H1 (cell line): ENCODE results near the gene SLC12A7. TPM values are rescaled to one million over a fixed set of nuclear protein-coding genes. Genes with fewer than 3 reads are reported as not detected.

Source experiments
- CTCF ChIA-PET: fragments of 300-600 bp; sonication (Branson Sonifier 250); formaldehyde crosslinking; loops from one replicate; lab custom pipeline; 2021; ENCODE audit not compliant: partially characterized antibody; lab: Charles Lee
- POLR2A ChIA-PET: fragments of 300-600 bp; sonication (Branson Sonifier 250); formaldehyde crosslinking; loops from one replicate; lab custom pipeline; 2021; ENCODE audit warnings: inconsistent platforms; ENCODE audit not compliant: partially characterized antibody; lab: Charles Lee
- DNase-seq, 2 experiments: peaks; one replicate each; pipeline versions ENCODE4 v3.0.0 to v3.0.0-alpha.2; 2010 to 2022; ENCODE audit warnings: low spot score in 2 of 2, low read depth in 1 of 2, mixed read lengths in 1 of 2
- FAIRE-seq: peaks from 2 replicates; lab custom pipeline; 2011; peaks lifted over from hg19 to GRCh38; lab: Jason Lieb, UNC
- H2AFZ ChIP-seq: 2 replicates; pipeline ENCODE4 v1.8.1; 2012; ENCODE audit warnings: low read length, inconsistent platforms
- H2AK5ac ChIP-seq: 2 replicates; pipeline ENCODE4 v1.6.1; 2013; ENCODE audit warnings: low read depth, low read length
- H2BK120ac ChIP-seq: replicated peaks from 2 replicates; pipeline ENCODE3; 2013; ENCODE audit warnings: low read depth, low read length, inconsistent platforms
- H2BK12ac ChIP-seq: 2 replicates; pipeline ENCODE4 v1.6.1; 2013; ENCODE audit warnings: low read depth, low read length
- H2BK15ac ChIP-seq: 2 replicates; pipeline ENCODE4 v1.6.1; 2013; ENCODE audit warnings: low read length
- H2BK20ac ChIP-seq: 2 replicates; pipeline ENCODE4 v1.6.1; 2013; ENCODE audit warnings: low read length
- H2BK5ac ChIP-seq: 2 replicates; pipeline ENCODE4 v1.6.1; 2013; ENCODE audit warnings: low read depth, low read length
- H3K14ac ChIP-seq: 2 replicates; pipeline ENCODE4 v1.6.1; 2013; ENCODE audit warnings: inconsistent platforms; ENCODE audit not compliant: insufficient read length
- H3K18ac ChIP-seq: 2 replicates; pipeline ENCODE4 v1.6.1; 2013; ENCODE audit warnings: low read length; ENCODE audit errors: extremely low read depth
- H3K23ac ChIP-seq: 2 replicates; pipeline ENCODE4 v1.6.1; 2013; ENCODE audit warnings: inconsistent platforms; ENCODE audit not compliant: insufficient read length
- H3K23me2 ChIP-seq: 2 replicates; pipeline ENCODE4 v1.6.1; 2013; ENCODE audit warnings: low read depth, low read length
- H3K27ac ChIP-seq: 2 replicates; pipeline ENCODE4 v1.6.1; 2011; ENCODE audit warnings: low read depth, low read length, inconsistent platforms
- H3K27me3 ChIP-seq, 4 experiments: replicated peaks in 1 of 4; 1 replicate in 1 of 4; 2 replicates in 3 of 4; pipeline versions ENCODE4 v1.6.1 to v1.8.1; 2011 to 2013; ENCODE audit warnings: low read length in 3 of 4, mild to moderate bottlenecking in 3 of 4, inconsistent platforms in 2 of 4, mixed read lengths in 2 of 4, moderate library complexity in 1 of 4; ENCODE audit not compliant: control insufficient read depth in 3 of 4, insufficient read depth in 3 of 4; ENCODE audit errors: extremely low read depth in 1 of 4
- H3K36me3 ChIP-seq, 4 experiments: 2 replicates each; pipeline versions ENCODE4 v1.6.1 to v1.8.1; 2011 to 2013; ENCODE audit warnings: mild to moderate bottlenecking in 4 of 4, low read length in 3 of 4, moderate library complexity in 2 of 4, control low read depth in 1 of 4, inconsistent platforms in 1 of 4; ENCODE audit not compliant: insufficient read depth in 4 of 4, control insufficient read depth in 2 of 4
- H3K4ac ChIP-seq: replicated peaks from 2 replicates; pipeline ENCODE3; 2013; ENCODE audit warnings: low read length, low read depth, mixed read lengths, inconsistent platforms; ENCODE audit not compliant: insufficient read length
- H3K4me1 ChIP-seq, 4 experiments: replicated peaks in 1 of 4; 1 replicate in 1 of 4; 2 replicates in 3 of 4; pipeline versions ENCODE4 v1.6.1 to v1.8.1; 2011 to 2013; ENCODE audit warnings: low read length in 3 of 4, inconsistent platforms in 2 of 4, mixed read lengths in 1 of 4; ENCODE audit not compliant: insufficient read depth in 4 of 4, control insufficient read depth in 3 of 4
- H3K4me2 ChIP-seq, 2 experiments: 2 replicates each; pipeline versions ENCODE4 v1.6.1 to v1.8.1; 2011 to 2013; ENCODE audit warnings: low read depth in 2 of 2, low read length in 2 of 2, control low read depth in 1 of 2, inconsistent platforms in 1 of 2, mild to moderate bottlenecking in 1 of 2; ENCODE audit not compliant: insufficient read depth in 1 of 2
- H3K4me3 ChIP-seq, 4 experiments: fragments of 200-600, 300-600 bp in 1 of 4; sonication (generic), shearing (Covaris generic), sonication (Bioruptor Twin) in 1 of 4; 2 replicates each; pipeline versions ENCODE4 v1.5.1 to v1.8.1; 2011 to 2016; ENCODE audit warnings: low read length in 4 of 4, low read depth in 3 of 4, control low read depth in 2 of 4, inconsistent platforms in 2 of 4, mild to moderate bottlenecking in 2 of 4, mixed read lengths in 1 of 4, moderate library complexity in 1 of 4; ENCODE audit not compliant: insufficient read depth in 2 of 4; ENCODE audit errors: extremely low read depth in 1 of 4
- H3K56ac ChIP-seq: replicated peaks from 2 replicates; pipeline ENCODE3; 2013; ENCODE audit warnings: low read depth, mild to moderate bottlenecking, mixed read lengths, low read length, inconsistent platforms; ENCODE audit not compliant: insufficient read length
- H3K79me1 ChIP-seq: 2 replicates; pipeline ENCODE4 v1.6.1; 2013; ENCODE audit warnings: low read depth, low read length, control low read depth
- H3K79me2 ChIP-seq, 2 experiments: 2 replicates each; pipeline versions ENCODE4 v1.6.1 to v1.8.1; 2012 to 2013; ENCODE audit warnings: low read length in 2 of 2, mild to moderate bottlenecking in 2 of 2, inconsistent platforms in 1 of 2; ENCODE audit not compliant: insufficient read depth in 2 of 2, control insufficient read depth in 1 of 2
- H3K9ac ChIP-seq, 4 experiments: replicated peaks in 1 of 4; 1 replicate in 1 of 4; 2 replicates in 3 of 4; pipeline versions ENCODE4 v1.6.1 to v1.8.1; 2011 to 2013; ENCODE audit warnings: low read depth in 3 of 4, low read length in 3 of 4, control low read depth in 2 of 4, mild to moderate bottlenecking in 2 of 4, moderate library complexity in 2 of 4, inconsistent platforms in 1 of 4; ENCODE audit errors: extremely low read depth in 1 of 4
- H3K9me3 ChIP-seq, 2 experiments: 2 replicates each; pipeline versions ENCODE4 v1.6.1 to v1.8.1; 2012 to 2013; ENCODE audit warnings: mild to moderate bottlenecking in 2 of 2, moderate library complexity in 2 of 2, control low read depth in 1 of 2, inconsistent platforms in 1 of 2, low read depth in 1 of 2, low read length in 1 of 2, mixed read lengths in 1 of 2; ENCODE audit not compliant: insufficient read depth in 2 of 2
- H4K20me1 ChIP-seq, 2 experiments: replicated peaks in 1 of 2; 2 replicates each; pipeline versions ENCODE3 to v1.8.1; 2011 to 2013; ENCODE audit warnings: inconsistent platforms in 2 of 2, low read length in 2 of 2, mild to moderate bottlenecking in 1 of 2; ENCODE audit not compliant: insufficient read depth in 2 of 2, control insufficient read depth in 1 of 2
- H4K5ac ChIP-seq: 2 replicates; pipeline ENCODE4 v1.6.1; 2013; ENCODE audit warnings: low read length, low read depth, mixed read lengths, inconsistent platforms; ENCODE audit not compliant: insufficient read length
- H4K8ac ChIP-seq: 2 replicates; pipeline ENCODE4 v1.8.0; 2013; ENCODE audit warnings: mild to moderate bottlenecking, moderate library complexity, low read length, inconsistent platforms; ENCODE audit not compliant: insufficient read depth; ENCODE audit errors: extremely low read depth
- H4K91ac ChIP-seq: replicated peaks from 2 replicates; pipeline ENCODE3; 2013; ENCODE audit warnings: low read length, mixed read lengths, inconsistent platforms; ENCODE audit not compliant: insufficient read length
- ATF2 ChIP-seq: IDR thresholded peaks from 2 replicates; pipeline ENCODE4 v1.6.1; 2012; ENCODE audit warnings: low read length, inconsistent platforms
- HDAC6 ChIP-seq: IDR thresholded peaks from one replicate; pipeline ENCODE4 v1.7.1; 2012; ENCODE audit warnings: low read depth, mild to moderate bottlenecking, inconsistent platforms, low read length, moderate library complexity
- KDM1A ChIP-seq: fragments of 200-600, 300-600 bp; sonication (generic); IDR thresholded peaks from 2 replicates; pipeline ENCODE4 v1.7.1; 2016; ENCODE audit warnings: mild to moderate bottlenecking, low read length, borderline replicate concordance
- KDM4A ChIP-seq: IDR thresholded peaks from one replicate; pipeline ENCODE4 v1.7.1; 2012; ENCODE audit warnings: low read depth, mild to moderate bottlenecking, moderate library complexity, low read length, inconsistent platforms; ENCODE audit not compliant: severe bottlenecking
- KDM5A ChIP-seq: fragments of 200-600 bp; IDR thresholded peaks from 2 replicates; pipeline ENCODE4 v1.7.1; 2012; ENCODE audit warnings: mild to moderate bottlenecking, low read length, inconsistent platforms, mixed read lengths
- NRF1 ChIP-seq: IDR thresholded peaks from 2 replicates; pipeline ENCODE4 v1.6.1; 2011; ENCODE audit warnings: mild to moderate bottlenecking, low read depth, low read length, improper control_type of control experiment
- RBBP5 ChIP-seq: IDR thresholded peaks from 2 replicates; pipeline ENCODE4 v1.7.1; 2012; ENCODE audit warnings: low read depth, mild to moderate bottlenecking, inconsistent platforms, low read length, moderate library complexity, borderline replicate concordance
- SIX5 ChIP-seq: IDR thresholded peaks from 2 replicates; pipeline ENCODE4 v1.6.1; 2011; ENCODE audit warnings: mild to moderate bottlenecking, low read depth, low read length
- SRF ChIP-seq: IDR thresholded peaks from 2 replicates; pipeline ENCODE4 v1.6.1; 2011; ENCODE audit warnings: mild to moderate bottlenecking, low read depth, low read length, moderate library complexity
- SUZ12 ChIP-seq: fragments of 200-600 bp; sonication (generic); IDR thresholded peaks from 2 replicates; pipeline ENCODE4 v1.6.1; 2012; ENCODE audit warnings: mild to moderate bottlenecking, inconsistent platforms, low read length, moderate library complexity, mixed read lengths
- TAF7 ChIP-seq: optimal IDR thresholded peaks from 2 replicates; pipeline ENCODE3; 2011; ENCODE audit warnings: low read depth, mild to moderate bottlenecking, inconsistent platforms, low read length, moderate library complexity, borderline replicate concordance
- TEAD4 ChIP-seq: IDR thresholded peaks from 2 replicates; pipeline ENCODE4 v1.6.1; 2012; ENCODE audit warnings: low read depth, low read length, inconsistent platforms, mixed read lengths
- YY1 ChIP-seq: IDR thresholded peaks from 2 replicates; pipeline ENCODE4 v1.6.1; 2011; ENCODE audit warnings: low read depth, mild to moderate bottlenecking, low read length
- WGBS, 2 experiments: shearing (Covaris generic) in 1 of 2; methylation state at CpG; one replicate each; pipeline versions ENCODE4 v1.1.6 to v1.1.7; 2013 to 2015; ENCODE audit warnings: low lambda C conversion rate in 2 of 2, mixed read lengths in 2 of 2, inconsistent platforms in 1 of 2, low coverage in 1 of 2, missing lambda C conversion rate in 1 of 2; ENCODE audit not compliant: insufficient replicate concordance in 2 of 2, insufficient coverage in 1 of 2, insufficient read length in 1 of 2; ENCODE audit errors: extremely low coverage in 1 of 2, missing lambda C conversion rate in 1 of 2; 5-methylcytosine and 5-hydroxymethylcytosine counted together
- polyA plus RNA-seq, 7 experiments: library from polyadenylated mRNA; depleted of rRNA in 3 of 7; stranded (reverse) in 5 of 7; unstranded in 2 of 7; fragments of >200 nt in 5 of 7; fragments of 200-250 nt in 2 of 7; gene quantifications; 1 replicate in 5 of 7; 2 replicates in 1 of 7; 4 replicates in 1 of 7; pipeline versions ENCODE4 v1.2.1 to v1.2.3, GENCODE V29; 2011 to 2013; ENCODE audit warnings: missing spikeins in 2 of 7, mixed read lengths in 2 of 7
- total RNA-seq: library from RNA; stranded (reverse); fragmentation: NEBNext Ultra II Directional; extraction: Animal tissue kit (Norgen Biotek cat#: 25700); gene quantifications from 2 replicates; pipeline ENCODE4 v1.2.1, GENCODE V29; 2021

SLC12A7 gene
- total and polyA plus RNA-seq, 2 of the 8 experiments (the other 6 are each of a cell fraction or from before 2014, with no cell fraction given), result 23.5 to 39.7 TPM

GRCh38 chr5:1014346-1014745 lies 97.5 kb downstream of the SLC12A7 start:
- Histone ChIP-seq H2BK5ac (no peak overlapping the region), H3K14ac (no peak overlapping the region), H2BK120ac (no peak overlapping the region), H3K9ac (no peak overlapping the region), H2AK5ac (no peak overlapping the region), H4K8ac (no peak overlapping the region), H3K27me3 (peaks cover 8 to 15% (median 12%) of the 10 kb centered on the region in 4 experiments), H2BK12ac (no peak overlapping the region), H3K4ac (no peak overlapping the region), H3K36me3 (no peaks in the 10 kb centered on the region; a peak in 1 of 8 replicates), H3K56ac (no peak overlapping the region), H3K23ac (no peak overlapping the region), H2AFZ (no peak overlapping the region), H3K27ac (no peak overlapping the region), H4K20me1 (peaks cover 4 to 5% of the 10 kb centered on the region in 2 experiments), H4K5ac (no peak overlapping the region), H3K4me1 (peaks cover 0 to 14% (median 6%) of the 10 kb centered on the region in 4 experiments; a peak in 6 of 7 replicates), H3K4me2 (no peak overlapping the region), H2BK20ac (no peak overlapping the region), H3K18ac (no peak overlapping the region), H4K91ac (no peak overlapping the region), H3K23me2 (peaks cover under 1% of the 10 kb centered on the region; the same call in 1 of the 2 replicates), H3K79me1 (no peaks in the 10 kb centered on the region), H3K4me3 (no peak overlapping the region), H2BK15ac (no peak overlapping the region), H3K9me3 (no peaks in the 10 kb centered on the region), H3K79me2 (no peaks in the 10 kb centered on the region)
- WGBS, 2 experiments, result 92% methylated on average over 14 of the region's 14 CpGs; no CpG with 5 or more reads in 1 of the 2 experiments
- ChIA-PET POLR2A (no interaction called here), CTCF (interaction anchor here (0.7 to 4.0 kb wide), 10 partner anchors 8 to 155 kb away, joined by 3 to 24 read pairs (median 4); partner anchors contain the start of gene NKD2)
- FAIRE-seq (no peak), DNase-seq (no peak)
- TF ChIP-seq KDM4A, result no peak
- no peak for TF ChIP-seq ATF2
- TF ChIP-seq SRF, result no peak
- TF ChIP-seq KDM1A, result no peak
- no peak for TF ChIP-seq NRF1
- no peak for TF ChIP-seq SIX5
- no peak for TF ChIP-seq TAF7
- TF ChIP-seq KDM5A, result no peak
- TF ChIP-seq RBBP5, result no peak
- no peak for TF ChIP-seq HDAC6
- TF ChIP-seq YY1, result no peak
- TF ChIP-seq TEAD4, result no peak
- no peak for TF ChIP-seq SUZ12
